Testis (tissue), 2 donors: ENCODE measurements around the gene SLC2A10.

ENCODE experiments used
- POLR2A ChIP-seq: fragments of 450-650 bp; IDR thresholded peaks from one replicate; pipeline ENCODE4 v1.6.1; 2017; ENCODE audit warnings: antibody characterized with exemption, mild to moderate bottlenecking, moderate library complexity
- TF ChIP-seq, protein P1 (sequence below), 3 experiments: fragments of 450-650 bp in 2 of 3; fragments of 200-600 bp in 1 of 3; sonication (generic) in 1 of 3; IDR thresholded peaks; one replicate each; pipeline ENCODE4 v1.5.1; 2016 to 2019; ENCODE audit warnings: antibody characterized with exemption in 3 of 3, mild to moderate bottlenecking in 2 of 3, moderate library complexity in 1 of 3

DNA sequence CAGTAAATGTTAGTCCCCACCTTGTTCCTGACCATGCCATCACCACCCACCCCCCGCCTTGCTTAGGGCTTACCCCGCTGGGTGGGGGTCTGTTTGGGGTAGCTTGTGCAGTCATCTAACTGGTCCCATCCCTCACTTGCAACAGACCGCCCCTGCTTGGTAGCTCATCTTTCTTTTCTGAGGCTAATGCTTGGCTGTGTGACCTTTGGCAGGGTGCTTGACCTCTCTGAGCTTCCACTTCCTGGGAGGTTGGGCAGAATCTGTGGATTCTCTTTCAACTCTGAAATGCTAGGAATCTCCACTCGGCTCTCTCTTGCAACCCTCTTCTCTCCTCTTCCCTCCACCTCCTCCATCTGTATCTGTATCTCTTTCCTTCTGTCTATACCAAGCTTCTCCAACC is 70.4 kb downstream of the SLC2A10 start:
- TF ChIP-seq POLR2A, result no peak
- TF ChIP-seq, protein P1, sequence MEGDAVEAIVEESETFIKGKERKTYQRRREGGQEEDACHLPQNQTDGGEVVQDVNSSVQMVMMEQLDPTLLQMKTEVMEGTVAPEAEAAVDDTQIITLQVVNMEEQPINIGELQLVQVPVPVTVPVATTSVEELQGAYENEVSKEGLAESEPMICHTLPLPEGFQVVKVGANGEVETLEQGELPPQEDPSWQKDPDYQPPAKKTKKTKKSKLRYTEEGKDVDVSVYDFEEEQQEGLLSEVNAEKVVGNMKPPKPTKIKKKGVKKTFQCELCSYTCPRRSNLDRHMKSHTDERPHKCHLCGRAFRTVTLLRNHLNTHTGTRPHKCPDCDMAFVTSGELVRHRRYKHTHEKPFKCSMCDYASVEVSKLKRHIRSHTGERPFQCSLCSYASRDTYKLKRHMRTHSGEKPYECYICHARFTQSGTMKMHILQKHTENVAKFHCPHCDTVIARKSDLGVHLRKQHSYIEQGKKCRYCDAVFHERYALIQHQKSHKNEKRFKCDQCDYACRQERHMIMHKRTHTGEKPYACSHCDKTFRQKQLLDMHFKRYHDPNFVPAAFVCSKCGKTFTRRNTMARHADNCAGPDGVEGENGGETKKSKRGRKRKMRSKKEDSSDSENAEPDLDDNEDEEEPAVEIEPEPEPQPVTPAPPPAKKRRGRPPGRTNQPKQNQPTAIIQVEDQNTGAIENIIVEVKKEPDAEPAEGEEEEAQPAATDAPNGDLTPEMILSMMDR (IDR thresholded peaks at IDR 0.05), result no peak
